H9 (cell line): ENCODE data around the gene PMF1. TPM values are rescaled to one million over a fixed set of nuclear protein-coding genes. Genes with fewer than 3 reads are reported as not detected.
"Not testable (repeated sequence)": the region's sequence is repeated elsewhere in the genome, so short reads cannot be mapped to it uniquely, and the experiment has no call there.

Experiments used
- DNase-seq: peaks from one replicate; pipeline ENCODE4 v3.0.0-alpha.2; 2017
- H2AFZ ChIP-seq: one replicate; pipeline ENCODE4 v1.6.1; 2013; ENCODE audit warnings: mild to moderate bottlenecking, low read length, control low read depth, moderate library complexity
- H2AK5ac ChIP-seq: 2 replicates; pipeline ENCODE4 v1.6.1; 2013; ENCODE audit warnings: low read length, control low read depth, mixed read lengths; ENCODE audit not compliant: insufficient read length
- H2BK120ac ChIP-seq: one replicate; pipeline ENCODE4 v1.6.1; 2013; ENCODE audit warnings: low read depth, mild to moderate bottlenecking, low read length, control low read depth, inconsistent platforms; ENCODE audit not compliant: poor library complexity, severe bottlenecking
- H2BK12ac ChIP-seq: 2 replicates; pipeline ENCODE4 v1.6.1; 2013; ENCODE audit warnings: low read length, control low read depth, mixed read lengths, low read depth; ENCODE audit not compliant: insufficient read length
- H2BK15ac ChIP-seq: 2 replicates; pipeline ENCODE4 v1.6.1; 2013; ENCODE audit warnings: low read depth, low read length, control low read depth
- H2BK20ac ChIP-seq: one replicate; pipeline ENCODE4 v1.6.1; 2013; ENCODE audit warnings: low read depth, mild to moderate bottlenecking, low read length, control low read depth, inconsistent platforms; ENCODE audit not compliant: poor library complexity, severe bottlenecking
- H2BK5ac ChIP-seq: 2 replicates; pipeline ENCODE4 v1.6.1; 2013; ENCODE audit warnings: low read length, control low read depth, mixed read lengths; ENCODE audit not compliant: insufficient read length
- H3K14ac ChIP-seq: 2 replicates; pipeline ENCODE4 v1.6.1; 2013; ENCODE audit warnings: low read length, control low read depth; ENCODE audit not compliant: insufficient read depth
- H3K18ac ChIP-seq: 2 replicates; pipeline ENCODE4 v1.6.1; 2013; ENCODE audit warnings: low read depth, mild to moderate bottlenecking, mixed read lengths, low read length, control low read depth; ENCODE audit not compliant: insufficient read length
- H3K23ac ChIP-seq: 2 replicates; pipeline ENCODE4 v1.6.1; 2013; ENCODE audit warnings: low read length, control low read depth, mixed read lengths, low read depth; ENCODE audit not compliant: insufficient read length
- H3K23me2 ChIP-seq: 2 replicates; pipeline ENCODE4 v1.6.1; 2013; ENCODE audit warnings: low read depth, mild to moderate bottlenecking, mixed read lengths, low read length, control low read depth; ENCODE audit not compliant: insufficient read length, poor library complexity, severe bottlenecking
- H3K27ac ChIP-seq: 2 replicates; pipeline ENCODE4 v1.5.1; 2013; ENCODE audit warnings: low read length, control low read depth, mixed read lengths, low read depth; ENCODE audit not compliant: insufficient read length
- H3K27me3 ChIP-seq: 2 replicates; pipeline ENCODE4 v1.6.1; 2013; ENCODE audit warnings: low read length, control low read depth, inconsistent platforms; ENCODE audit not compliant: insufficient read depth
- H3K4ac ChIP-seq: 2 replicates; pipeline ENCODE4 v1.6.1; 2013; ENCODE audit warnings: low read depth, mild to moderate bottlenecking, control low read depth, inconsistent platforms, low read length, moderate library complexity
- H3K4me1 ChIP-seq: 2 replicates; pipeline ENCODE4 v1.6.1; 2013; ENCODE audit warnings: low read length, control low read depth, inconsistent platforms; ENCODE audit not compliant: insufficient read depth
- H3K4me2 ChIP-seq: 2 replicates; pipeline ENCODE4 v1.6.1; 2013; ENCODE audit warnings: low read length, control low read depth, mixed read lengths; ENCODE audit not compliant: insufficient read length, insufficient read depth
- H3K56ac ChIP-seq: 2 replicates; pipeline ENCODE4 v1.6.1; 2013; ENCODE audit warnings: low read depth, mild to moderate bottlenecking, mixed read lengths, low read length, control low read depth; ENCODE audit not compliant: insufficient read length
- H3K79me1 ChIP-seq: 2 replicates; pipeline ENCODE4 v1.6.1; 2013; ENCODE audit warnings: low read depth, mild to moderate bottlenecking, moderate library complexity, low read length, control low read depth, inconsistent platforms; ENCODE audit not compliant: insufficient read depth, poor library complexity, severe bottlenecking
- H3K79me2 ChIP-seq: 2 replicates; pipeline ENCODE4 v1.6.1; 2013; ENCODE audit warnings: low read length, control low read depth, inconsistent platforms; ENCODE audit not compliant: insufficient read depth
- H3K9ac ChIP-seq: 2 replicates; pipeline ENCODE4 v1.6.1; 2013; ENCODE audit warnings: low read length, control low read depth, mixed read lengths; ENCODE audit not compliant: insufficient read length; ENCODE audit errors: extremely low read depth
- H3K9me3 ChIP-seq: one replicate; pipeline ENCODE4 v1.6.1; 2013; ENCODE audit warnings: low read depth, low read length, inconsistent platforms; ENCODE audit not compliant: control insufficient read depth
- H3T11ph ChIP-seq: one replicate; pipeline ENCODE4 v1.6.1; 2013; ENCODE audit warnings: mild to moderate bottlenecking, low read length, control low read depth, inconsistent platforms
- H4K20me1 ChIP-seq: one replicate; pipeline ENCODE4 v1.6.1; 2013; ENCODE audit not compliant: control insufficient read depth, insufficient read length, insufficient read depth
- H4K5ac ChIP-seq: 2 replicates; pipeline ENCODE4 v1.6.1; 2013; ENCODE audit warnings: low read depth, mild to moderate bottlenecking, mixed read lengths, low read length, control low read depth; ENCODE audit not compliant: insufficient read length
- H4K8ac ChIP-seq: replicated peaks from 2 replicates; pipeline ENCODE4 v1.6.1; 2013; ENCODE audit warnings: low read length, control low read depth, mixed read lengths, low read depth; ENCODE audit not compliant: insufficient read length
- H4K91ac ChIP-seq: 2 replicates; pipeline ENCODE4 v1.6.1; 2013; ENCODE audit warnings: low read depth, mild to moderate bottlenecking, moderate library complexity, mixed read lengths, low read length, control low read depth; ENCODE audit not compliant: insufficient read length
- H3K27ac Mint-ChIP-seq, 3 experiments: 2 replicates in 2 of 3; 3 replicates in 1 of 3; pipeline ENCODE4 v1.8.0; 2020 to 2021; ENCODE audit warnings: mixed read lengths in 3 of 3, mild to moderate bottlenecking in 1 of 3, moderate library complexity in 1 of 3
- H3K27me3 Mint-ChIP-seq: 2 replicates; pipeline ENCODE4 v1.8.0; 2021; ENCODE audit warnings: low read depth, mild to moderate bottlenecking, moderate library complexity, mixed read lengths
- H3K36me3 Mint-ChIP-seq, 3 experiments: 2 replicates in 2 of 3; 3 replicates in 1 of 3; pipeline ENCODE4 v1.8.0; 2020 to 2021; ENCODE audit warnings: low read depth in 3 of 3, mixed read lengths in 3 of 3; ENCODE audit not compliant: insufficient read depth in 1 of 3
- H3K4me1 Mint-ChIP-seq, 2 experiments: 2 replicates each; pipeline ENCODE4 v1.8.0; 2020; ENCODE audit warnings: mixed read lengths in 2 of 2
- H3K4me3 Mint-ChIP-seq, 2 experiments: 2 replicates in 1 of 2; 3 replicates in 1 of 2; pipeline ENCODE4 v1.8.0; 2020 to 2021; ENCODE audit warnings: mild to moderate bottlenecking in 2 of 2, mixed read lengths in 2 of 2, moderate library complexity in 1 of 2
- H3K9me3 Mint-ChIP-seq, 2 experiments: 2 replicates in 1 of 2; 3 replicates in 1 of 2; pipeline ENCODE4 v1.8.0; 2020; ENCODE audit warnings: mild to moderate bottlenecking in 2 of 2, mixed read lengths in 2 of 2, moderate library complexity in 1 of 2
- WGBS: extraction: QIAGEN DNeasy Blood & Tissue Kit; methylation state at CpG from one replicate; pipeline ENCODE4 v1.1.7; 2013; ENCODE audit warnings: missing lambda C conversion rate, low lambda C conversion rate, mixed read lengths; ENCODE audit not compliant: insufficient read length; ENCODE audit errors: extremely low coverage; 5-methylcytosine and 5-hydroxymethylcytosine counted together
- total RNA-seq: library from RNA; stranded (reverse); gene quantifications from 2 replicates; pipeline ENCODE4 v1.2.1, GENCODE V29; 2021
- TF ChIP-seq, protein P1 (sequence below): fragments of 200-600 bp; sonication (generic); conservative IDR thresholded peaks from 3 replicates; pipeline ENCODE4 v1.8.0; 2021; ENCODE audit warnings: antibody characterized with exemption, mild to moderate bottlenecking

The PMF1 gene
- total RNA-seq, 1 experiment from 2014 or later = 136 TPM

DNA sequence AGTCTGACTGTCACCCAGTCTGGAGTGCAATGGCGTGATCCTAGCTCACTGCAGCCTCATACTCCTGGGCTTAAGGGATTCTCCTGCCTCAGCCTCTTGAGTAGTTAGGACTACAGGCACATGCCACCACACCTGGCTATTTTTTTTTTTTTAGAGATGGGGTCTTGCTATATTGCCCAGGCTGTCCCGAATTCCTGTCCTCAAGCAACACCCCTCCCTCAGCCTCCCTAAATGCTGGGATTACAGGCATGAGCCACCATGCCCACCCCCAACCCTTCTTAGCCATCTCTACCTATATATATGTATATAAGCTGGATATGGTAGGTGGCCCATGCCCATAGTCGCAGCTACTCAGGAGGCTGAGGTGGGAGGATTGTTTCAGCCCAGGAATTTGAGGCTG lies 32.3 kb upstream of the PMF1 start:
- no peaks in the 10 kb centered on the region for H3K9me3 Mint-ChIP-seq
- H3K27ac Mint-ChIP-seq = peak overlapping the region; percentile 96 to 99 (median 99); a peak in 6 of 7 replicates
- Histone ChIP-seq H3K4me1 (peaks cover 5% of the 10 kb centered on the region), H4K8ac (no peak overlapping the region), H2BK12ac (peak overlapping the region; percentile 35), H3K79me1 (no peaks in the 10 kb centered on the region), H3K4me2 (no peak overlapping the region), H3K27ac (peak overlapping the region; percentile 57), H2BK5ac (no peak overlapping the region), H3K4ac (peak overlapping the region; percentile 80; the same call in 1 of the 2 replicates), H2BK120ac (no peak overlapping the region), H2BK20ac (peak overlapping the region; percentile 94), H3T11ph (no peak overlapping the region), H3K18ac (peak overlapping the region; percentile 82), H3K9ac (no peak overlapping the region), H4K5ac (no peak overlapping the region), H3K23ac (no peak overlapping the region), H3K27me3 (no peaks in the 10 kb centered on the region), H2BK15ac (no peak overlapping the region), H3K9me3 (no peaks in the 10 kb centered on the region), H4K20me1 (no peaks in the 10 kb centered on the region), H3K56ac (no peak overlapping the region), H3K79me2 (no peaks in the 10 kb centered on the region), H3K14ac (no peak overlapping the region), H3K23me2 (no peaks in the 10 kb centered on the region), H2AFZ (no peak overlapping the region), H2AK5ac (no peak overlapping the region), H4K91ac (no peak overlapping the region)
- H3K4me1 Mint-ChIP-seq = peaks cover 45 to 69% of the 10 kb centered on the region in 2 experiments
- DNase-seq = no peak
- TF ChIP-seq, protein P1, sequence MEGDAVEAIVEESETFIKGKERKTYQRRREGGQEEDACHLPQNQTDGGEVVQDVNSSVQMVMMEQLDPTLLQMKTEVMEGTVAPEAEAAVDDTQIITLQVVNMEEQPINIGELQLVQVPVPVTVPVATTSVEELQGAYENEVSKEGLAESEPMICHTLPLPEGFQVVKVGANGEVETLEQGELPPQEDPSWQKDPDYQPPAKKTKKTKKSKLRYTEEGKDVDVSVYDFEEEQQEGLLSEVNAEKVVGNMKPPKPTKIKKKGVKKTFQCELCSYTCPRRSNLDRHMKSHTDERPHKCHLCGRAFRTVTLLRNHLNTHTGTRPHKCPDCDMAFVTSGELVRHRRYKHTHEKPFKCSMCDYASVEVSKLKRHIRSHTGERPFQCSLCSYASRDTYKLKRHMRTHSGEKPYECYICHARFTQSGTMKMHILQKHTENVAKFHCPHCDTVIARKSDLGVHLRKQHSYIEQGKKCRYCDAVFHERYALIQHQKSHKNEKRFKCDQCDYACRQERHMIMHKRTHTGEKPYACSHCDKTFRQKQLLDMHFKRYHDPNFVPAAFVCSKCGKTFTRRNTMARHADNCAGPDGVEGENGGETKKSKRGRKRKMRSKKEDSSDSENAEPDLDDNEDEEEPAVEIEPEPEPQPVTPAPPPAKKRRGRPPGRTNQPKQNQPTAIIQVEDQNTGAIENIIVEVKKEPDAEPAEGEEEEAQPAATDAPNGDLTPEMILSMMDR = no peak
- H3K4me3 Mint-ChIP-seq = no peak overlapping the region
- H3K27me3 Mint-ChIP-seq = no peaks in the 10 kb centered on the region
- WGBS = no CpG with 5 or more reads among the region's 3 CpGs
- H3K36me3 Mint-ChIP-seq = peaks cover 6 to 26% (median 15%) of the 10 kb centered on the region in 3 experiments; a peak in 6 of 7 replicates

DNA sequence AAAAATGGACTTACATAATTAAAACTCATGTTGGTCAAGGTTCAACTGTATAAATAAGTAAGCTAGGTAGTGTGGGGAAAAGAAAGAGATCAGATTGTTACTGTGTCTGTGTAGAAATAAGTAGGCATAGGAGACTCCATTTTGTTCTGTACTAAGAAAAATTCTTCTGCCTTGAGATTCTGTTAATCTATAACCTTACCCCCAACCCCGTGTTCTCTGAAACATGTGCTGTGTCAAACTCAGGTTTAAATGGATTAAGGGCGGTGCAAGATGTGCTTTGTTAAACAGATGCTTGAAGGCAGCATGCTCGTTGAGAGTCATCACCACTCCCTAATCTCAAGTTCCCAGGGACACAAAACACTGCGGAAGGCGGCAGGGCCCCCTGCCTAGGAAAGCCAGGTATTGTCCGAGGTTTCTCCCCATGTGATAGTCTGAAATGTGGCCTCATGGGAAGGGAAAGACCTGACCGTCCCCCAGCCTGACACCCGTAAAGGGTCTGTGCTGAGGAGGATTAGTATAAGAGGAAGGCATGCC lies 31.3 kb upstream of the PMF1 start:
- not testable (repeated sequence) for H2AFZ ChIP-seq, H3K9me3 ChIP-seq, H4K20me1 ChIP-seq, H3K23ac ChIP-seq, H3K27me3 Mint-ChIP-seq, H3K9ac ChIP-seq, H2BK120ac ChIP-seq, H4K91ac ChIP-seq, H3K56ac ChIP-seq, H3K79me1 ChIP-seq, H3K18ac ChIP-seq, H2BK15ac ChIP-seq, H2BK5ac ChIP-seq, H3K27me3 ChIP-seq, H3K9me3 Mint-ChIP-seq, H2BK12ac ChIP-seq, H4K5ac ChIP-seq, H3K23me2 ChIP-seq, H4K8ac ChIP-seq, H3K79me2 ChIP-seq, H3K14ac ChIP-seq, H3T11ph ChIP-seq, H2AK5ac ChIP-seq, H3K4me1 ChIP-seq, H3K4me2 ChIP-seq, H3K4ac ChIP-seq
- peak; percentile 80 for DNase-seq
- Mint-ChIP-seq H3K36me3 (peaks cover 6 to 28% (median 14%) of the 10 kb centered on the region in 3 experiments; a peak in 6 of 7 replicates), H3K4me1 (peaks cover 42 to 63% of the 10 kb centered on the region in 2 experiments), H3K27ac (peak overlapping the region; percentile 75 to 96 (median 91)), H3K4me3 (peak overlapping the region; percentile 10 to 22; a peak in 4 of 5 replicates)
- Histone ChIP-seq H2BK20ac (peak overlapping the region; percentile 86), H3K27ac (peak overlapping the region; percentile 82)
- WGBS = no CpG with 5 or more reads among the region's 8 CpGs
